ENCODE measurements around the gene TMEM208.

The TMEM208 gene

GRCh38 chr16:67229906-67230808 lies 3.2 kb downstream of the TMEM208 start:
- H3K27ac Mint-ChIP-seq, result peak overlapping the region; percentile 77
- peaks cover 33 to 36% of the 10 kb centered on the region in 2 donors for H3K4me1 Mint-ChIP-seq
- ATAC-seq (replicated peaks) (no peak), DNase-seq (no peak)
- H3K4me3 Mint-ChIP-seq, result no peak overlapping the region
- peaks cover 44 to 75% of the 10 kb centered on the region in 2 donors for H3K36me3 Mint-ChIP-seq
- no peaks in the 10 kb centered on the region for H3K27me3 Mint-ChIP-seq
- H3K9me3 Mint-ChIP-seq, result no peaks in the 10 kb centered on the region

- Mint-ChIP-seq H3K36me3 (peaks cover 48 to 79% of the 10 kb centered on the region in 2 donors), H3K27ac (peak overlapping the region; percentile 77), H3K4me3 (no peak overlapping the region), H3K4me1 (peaks cover 26 to 27% of the 10 kb centered on the region in 2 donors), H3K9me3 (peaks cover under 1 to 1% of the 10 kb centered on the region in 2 donors), H3K27me3 (no peaks in the 10 kb centered on the region)
- DNase-seq, result no peak
- no peak for ATAC-seq (replicated peaks)
Observed at GRCh38 chr16:67230809-67231660, 4.1 kb downstream of the TMEM208 start.

DNA sequence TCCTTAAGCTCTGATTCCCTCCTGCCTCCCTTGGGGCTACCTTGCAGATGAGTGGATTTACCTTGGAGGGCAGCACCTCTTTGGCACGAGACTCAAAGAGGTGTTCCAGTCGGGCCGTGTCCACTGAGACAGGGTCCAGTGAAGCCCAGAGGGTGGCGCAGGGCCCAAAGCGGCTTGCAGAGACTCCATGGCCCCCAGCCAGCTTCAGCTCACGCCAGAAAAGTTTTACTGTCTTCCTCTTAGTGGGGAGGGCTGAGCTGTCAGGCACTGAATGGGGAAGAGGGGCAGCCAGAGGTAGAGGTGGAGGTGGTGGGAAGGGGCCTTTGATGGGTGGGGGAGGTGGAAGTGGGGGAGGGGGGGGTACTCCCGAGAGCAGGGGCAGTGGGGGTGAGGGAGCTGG lies 6.7 kb downstream of the TMEM208 start:
- ATAC-seq (replicated peaks) (no peak), DNase-seq (no peak)
- peaks cover 12 to 17% of the 10 kb centered on the region in 2 donors for H3K4me1 Mint-ChIP-seq
- no peak overlapping the region for H3K27ac Mint-ChIP-seq
- peaks cover 58 to 85% of the 10 kb centered on the region in 2 donors for H3K36me3 Mint-ChIP-seq
- H3K4me3 Mint-ChIP-seq, result no peak overlapping the region
- H3K9me3 Mint-ChIP-seq, result peaks cover 4 to 6% of the 10 kb centered on the region in 2 donors
- H3K27me3 Mint-ChIP-seq, result no peaks in the 10 kb centered on the region

DNA sequence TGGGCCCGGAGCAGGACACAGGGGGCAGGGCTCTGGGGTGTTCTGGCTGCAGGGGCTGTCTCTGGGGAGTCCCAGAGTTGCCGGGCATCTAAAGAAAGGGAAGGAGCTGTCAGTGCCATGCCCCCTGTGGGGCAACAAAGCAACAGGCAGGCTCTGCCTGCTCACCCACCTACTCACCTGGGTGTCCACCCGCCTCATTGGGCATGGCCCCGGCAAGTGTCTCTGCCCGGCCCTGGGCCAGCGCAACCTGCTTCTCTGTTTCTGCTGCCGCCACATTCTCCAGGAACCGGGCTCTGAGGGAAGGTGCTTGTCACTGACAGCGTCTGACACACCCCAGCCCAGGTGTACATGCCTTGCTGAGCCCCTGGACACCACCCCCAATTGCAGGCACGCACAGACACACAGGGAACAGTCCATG lies 7.3 kb downstream of the TMEM208 start:
- Mint-ChIP-seq H3K27ac (peak overlapping the region; percentile 69), H3K4me3 (no peak overlapping the region), H3K36me3 (peaks cover 56 to 86% of the 10 kb centered on the region in 2 donors), H3K4me1 (peaks cover 6 to 15% of the 10 kb centered on the region in 2 donors), H3K9me3 (peaks cover 4 to 6% of the 10 kb centered on the region in 2 donors), H3K27me3 (no peaks in the 10 kb centered on the region)
- ATAC-seq (replicated peaks), result no peak
- no peak for DNase-seq

DNA sequence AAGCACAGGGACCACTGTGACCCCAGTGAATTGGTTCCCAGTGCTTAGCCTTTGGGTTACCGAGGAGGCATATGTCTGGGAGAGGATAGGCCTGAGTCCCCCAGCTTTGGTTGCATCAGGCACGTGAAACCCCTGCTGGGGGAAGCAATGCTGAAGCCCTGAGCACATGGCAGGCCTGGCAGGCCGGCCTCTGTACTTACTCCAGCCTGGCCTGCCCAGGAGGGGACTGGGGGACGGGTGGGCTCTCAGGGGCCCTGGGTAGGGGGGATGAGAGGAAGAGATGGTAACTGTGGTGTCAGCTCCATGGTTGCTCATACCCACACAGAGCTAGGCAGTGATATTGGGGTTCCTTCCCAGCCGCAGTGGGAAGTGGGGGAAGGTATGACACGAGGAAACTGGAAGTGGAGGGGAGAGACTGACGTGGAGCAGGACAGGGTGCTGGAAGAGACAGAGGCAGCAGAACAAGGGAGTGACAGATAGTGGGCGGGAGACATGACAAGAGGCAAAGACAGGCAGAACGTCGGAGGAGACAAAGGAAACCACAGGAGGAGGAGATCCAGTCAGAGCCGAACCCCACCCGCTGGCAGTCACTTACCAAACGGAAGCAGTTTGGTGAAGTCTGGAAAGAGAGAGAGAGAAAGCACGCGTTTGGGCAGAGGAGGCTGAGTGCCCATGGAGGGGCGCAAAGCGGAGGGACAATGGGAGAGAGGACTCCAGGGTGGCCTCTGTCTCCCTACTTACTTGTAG lies 9.1 kb downstream of the TMEM208 start:
- Mint-ChIP-seq H3K9me3 (peaks cover 4 to 6% of the 10 kb centered on the region in 2 donors), H3K4me1 (peaks cover under 1 to 12% of the 10 kb centered on the region in 2 donors), H3K4me3 (no peak overlapping the region), H3K27ac (no peak overlapping the region), H3K36me3 (peaks cover 42 to 75% of the 10 kb centered on the region in 2 donors), H3K27me3 (no peaks in the 10 kb centered on the region)
- no peak for DNase-seq
- ATAC-seq (replicated peaks), result no peak

DNA sequence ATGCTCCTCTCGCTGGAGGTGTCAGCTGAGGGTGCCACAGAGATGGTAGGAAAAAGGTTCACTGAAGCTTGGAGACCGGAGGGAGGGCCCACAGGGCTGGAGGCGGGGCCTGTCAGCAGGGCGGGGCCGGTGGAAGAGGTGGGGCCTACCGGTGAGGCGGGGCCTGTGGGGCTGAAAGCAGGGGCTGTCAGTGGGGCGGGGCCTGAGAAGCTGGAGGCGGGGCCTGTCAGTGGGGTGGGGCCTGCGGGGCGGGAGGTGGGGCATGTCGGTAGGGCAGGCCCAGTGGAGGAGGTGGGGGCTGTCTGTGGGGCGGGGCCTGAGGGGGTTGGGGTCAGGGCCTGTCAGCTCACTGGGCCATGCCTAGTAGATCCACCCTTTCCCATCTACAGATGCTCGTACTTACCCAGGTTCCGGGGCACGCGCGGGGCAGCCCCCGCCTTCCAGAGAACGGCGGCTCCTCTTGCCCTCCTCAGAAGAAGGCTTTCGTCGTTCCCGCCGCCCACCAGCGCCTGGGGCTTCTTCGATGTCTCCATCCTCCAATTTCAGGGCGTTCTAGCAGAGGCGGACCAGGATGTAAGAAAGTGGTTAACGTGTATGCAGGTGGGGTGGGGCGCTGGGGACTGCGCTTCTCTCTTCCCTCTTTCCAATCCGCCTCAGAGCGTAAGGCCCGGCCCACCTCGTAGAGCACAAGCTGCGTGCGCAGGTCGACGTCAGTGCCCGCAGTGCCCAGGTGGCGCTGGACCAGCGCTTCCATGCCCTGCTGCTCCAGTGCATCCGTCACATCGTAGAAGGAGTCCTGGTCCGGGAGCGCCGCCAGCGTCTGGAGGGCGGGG lies 9.8 kb downstream of the TMEM208 start:
- DNase-seq (peak; percentile 51), ATAC-seq (replicated peaks) (peak; percentile 89 to 91)
- peaks cover 8 to 17% of the 10 kb centered on the region in 2 donors for H3K4me1 Mint-ChIP-seq
- H3K9me3 Mint-ChIP-seq, result peaks cover 4 to 6% of the 10 kb centered on the region in 2 donors
- no peaks in the 10 kb centered on the region for H3K27me3 Mint-ChIP-seq
- H3K4me3 Mint-ChIP-seq, result no peak overlapping the region
- H3K36me3 Mint-ChIP-seq, result peaks cover 37 to 76% of the 10 kb centered on the region in 2 donors
- H3K27ac Mint-ChIP-seq, result peak overlapping the region; percentile 82

DNA sequence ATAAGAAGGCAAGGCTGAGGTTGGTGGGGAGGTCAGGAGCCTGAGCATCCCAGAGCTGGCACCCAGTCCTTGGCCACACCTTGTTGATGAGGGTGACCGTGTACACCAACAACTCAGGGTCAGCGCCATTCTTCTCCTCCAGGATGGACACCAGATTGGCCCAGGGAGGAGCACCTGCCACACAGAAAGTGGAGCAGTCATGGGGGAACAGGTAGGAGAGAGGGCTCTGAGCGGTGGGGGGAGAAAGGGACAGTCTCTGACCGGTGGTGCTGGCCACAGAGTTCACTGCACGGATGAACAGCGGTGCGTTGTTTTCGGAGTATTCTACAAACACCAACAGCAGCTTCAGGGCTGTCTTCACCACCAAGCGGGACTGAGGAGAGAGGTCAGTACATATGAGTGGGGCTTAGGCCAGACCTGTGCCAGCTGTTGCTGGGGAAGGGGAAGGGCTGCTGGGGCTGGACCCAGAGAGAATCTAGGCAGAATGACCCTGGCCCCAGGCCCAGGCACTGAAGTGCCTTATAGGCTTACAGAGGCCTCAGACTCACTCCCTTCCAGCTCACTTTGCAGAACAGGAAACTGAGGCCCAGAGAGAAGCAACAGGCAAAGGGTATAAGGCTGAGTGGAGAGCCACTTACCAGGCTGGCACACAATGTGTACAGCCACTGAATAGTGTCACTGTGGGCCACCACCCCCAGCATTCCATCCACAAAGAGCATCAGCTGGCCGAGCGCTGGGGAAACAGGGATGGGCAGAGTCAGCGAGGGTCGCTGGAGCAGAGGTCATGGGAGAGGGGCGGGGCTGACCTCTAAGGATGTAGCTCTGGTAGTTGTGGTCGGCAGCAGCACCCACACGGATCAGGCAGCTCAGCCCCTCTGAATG lies 10.7 kb downstream of the TMEM208 start:
- peak overlapping the region; percentile 82 for H3K27ac Mint-ChIP-seq
- peaks cover 32 to 68% of the 10 kb centered on the region in 2 donors for H3K36me3 Mint-ChIP-seq
- DNase-seq, result no peak
- ATAC-seq (replicated peaks), result no peak
- peaks cover 4 to 6% of the 10 kb centered on the region in 2 donors for H3K9me3 Mint-ChIP-seq
- no peaks in the 10 kb centered on the region for H3K27me3 Mint-ChIP-seq
- H3K4me3 Mint-ChIP-seq, result no peak overlapping the region
- peaks cover 16 to 19% of the 10 kb centered on the region in 2 donors for H3K4me1 Mint-ChIP-seq

DNA sequence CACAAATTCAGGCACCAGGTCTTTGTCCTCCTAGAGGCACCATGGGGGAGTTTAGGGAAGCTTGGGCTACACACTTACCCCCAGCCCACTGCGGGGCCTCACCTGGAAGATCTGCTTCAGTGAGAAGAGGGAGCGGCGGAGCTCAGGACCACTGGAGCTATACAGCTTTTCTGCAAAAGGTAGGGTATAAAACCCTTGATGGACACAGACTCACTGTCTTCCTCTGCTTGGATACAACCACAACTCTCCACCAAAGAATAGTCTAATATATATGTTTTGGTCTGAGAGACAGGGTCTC lies 11.3 kb downstream of the TMEM208 start:
- no peak for DNase-seq
- peaks cover 4 to 6% of the 10 kb centered on the region in 2 donors for H3K9me3 Mint-ChIP-seq
- no peaks in the 10 kb centered on the region for H3K27me3 Mint-ChIP-seq
- peak overlapping the region; percentile 69 for H3K27ac Mint-ChIP-seq
- H3K4me1 Mint-ChIP-seq, result peaks cover 18 to 19% of the 10 kb centered on the region in 2 donors
- H3K4me3 Mint-ChIP-seq, result no peak overlapping the region
- no peak for ATAC-seq (replicated peaks)
- peaks cover 30 to 65% of the 10 kb centered on the region in 2 donors for H3K36me3 Mint-ChIP-seq

DNA sequence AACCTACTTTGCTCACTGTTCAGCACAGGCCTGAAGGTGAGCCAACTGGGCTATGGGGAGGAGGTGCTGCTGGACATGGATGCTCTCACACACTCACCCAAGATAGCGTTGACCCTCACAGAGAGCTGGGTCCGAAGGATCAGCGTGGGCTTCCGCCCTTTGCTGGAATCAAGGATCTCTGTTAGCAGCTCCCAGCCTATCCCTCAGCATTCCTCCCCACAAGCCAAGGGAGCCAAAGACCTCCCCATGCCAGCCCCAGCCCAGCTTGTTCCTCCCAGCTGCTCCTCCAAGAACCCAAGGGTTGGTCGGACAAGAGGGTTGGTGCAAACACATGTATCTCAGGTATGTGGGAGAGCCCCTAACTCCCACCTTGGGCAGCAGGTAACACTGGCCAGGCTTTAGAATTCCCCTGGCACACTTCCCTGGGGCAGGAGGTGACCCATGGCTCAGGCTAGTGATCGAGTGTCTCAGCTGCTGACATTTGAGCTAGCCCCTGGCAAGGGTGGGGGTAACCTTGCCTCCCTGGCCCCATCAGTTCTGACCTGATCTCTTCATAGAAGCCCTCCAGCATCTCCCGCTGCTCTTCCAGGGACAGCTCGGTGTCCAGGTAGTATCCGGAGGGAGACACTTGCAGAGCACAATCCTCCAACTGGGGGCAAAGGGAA lies 12.0 kb downstream of the TMEM208 start:
- H3K27me3 Mint-ChIP-seq, result no peaks in the 10 kb centered on the region
- peaks cover 25 to 26% of the 10 kb centered on the region in 2 donors for H3K4me1 Mint-ChIP-seq
- no peak overlapping the region for H3K4me3 Mint-ChIP-seq
- no peak for ATAC-seq (replicated peaks)
- no peak for DNase-seq
- peaks cover 25 to 58% of the 10 kb centered on the region in 2 donors for H3K36me3 Mint-ChIP-seq
- peaks cover 4 to 6% of the 10 kb centered on the region in 2 donors for H3K9me3 Mint-ChIP-seq
- H3K27ac Mint-ChIP-seq, result no peak overlapping the region

GRCh38 chr16:67240506-67240905 lies 13.6 kb downstream of the TMEM208 start:
- H3K9me3 Mint-ChIP-seq, result peaks cover 4 to 6% of the 10 kb centered on the region in 2 donors
- no peak overlapping the region for H3K4me3 Mint-ChIP-seq
- peaks cover 35 to 41% of the 10 kb centered on the region in 2 donors for H3K4me1 Mint-ChIP-seq
- H3K36me3 Mint-ChIP-seq, result peaks cover 25 to 51% of the 10 kb centered on the region in 2 donors
- H3K27ac Mint-ChIP-seq, result no peak overlapping the region
- ATAC-seq (replicated peaks), result no peak
- H3K27me3 Mint-ChIP-seq, result no peaks in the 10 kb centered on the region
- no peak for DNase-seq

- no peak overlapping the region for H3K4me3 Mint-ChIP-seq
- peak overlapping the region; percentile 47 for H3K27ac Mint-ChIP-seq
Observed at GRCh38 chr16:67241008-67241900, 14.3 kb downstream of the TMEM208 start.

More at GRCh38 chr16:67241008-67241900, 14.3 kb downstream of the TMEM208 start:
- no peak for ATAC-seq (replicated peaks)
- no peak for DNase-seq
- Mint-ChIP-seq H3K36me3 (peaks cover 19 to 44% of the 10 kb centered on the region in 2 donors), H3K27me3 (no peaks in the 10 kb centered on the region), H3K4me1 (peaks cover 31 to 46% of the 10 kb centered on the region in 2 donors), H3K9me3 (peaks cover under 1 to 3% of the 10 kb centered on the region in 2 donors)
